ENCODE data around the gene DMKN.

DMKN gene

GRCh38 chr19:35528218-35529038, 15.0 kb upstream of the DMKN start, which contains the start of gene SBSN:
Gene SBSN (minus strand): TSS chr19:35528311. CDS start chr19:35528281, 30 bp downstream.
- in situ Hi-C loops (cut with MboI; ENCODE audit: low sequenced_read_pairs): no loop called here

GRCh38 chr19:35525873-35526272, 12.4 kb upstream of the DMKN start:
- in situ Hi-C loops (cut with MboI; ENCODE audit: low sequenced_read_pairs): no loop called here

- in situ Hi-C loops (cut with MboI; ENCODE audit: low sequenced_read_pairs): no loop called here
Observed at GRCh38 chr19:35524181-35524837, 10.9 kb upstream of the DMKN start.

DNA sequence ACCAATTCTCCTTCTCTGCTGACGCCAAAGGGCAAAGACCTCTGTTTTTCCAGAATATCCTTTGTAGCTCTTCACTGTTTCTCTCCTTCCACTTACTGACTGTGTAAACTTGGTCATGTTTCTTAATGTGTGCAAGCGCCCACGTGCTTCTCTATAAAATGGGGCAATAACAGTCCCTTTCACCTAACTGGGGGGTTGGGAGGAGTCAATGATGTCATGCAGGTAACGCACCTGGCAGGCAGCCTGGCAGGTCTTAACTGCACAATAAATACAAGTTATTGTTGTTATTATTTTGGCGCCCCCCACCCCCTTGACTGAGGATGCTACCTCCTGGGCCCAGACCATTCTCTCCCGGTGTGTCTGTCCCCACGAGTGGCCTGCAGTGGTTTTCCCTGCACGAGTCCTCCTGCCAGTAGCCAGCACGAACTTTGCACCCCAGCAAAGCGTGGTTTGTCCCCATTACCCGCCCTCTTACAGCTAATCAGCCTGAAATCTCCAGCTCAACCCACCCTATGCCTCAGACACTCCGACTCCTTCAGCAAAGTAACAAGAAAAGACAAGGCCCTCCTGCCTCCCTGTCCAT, 9.4 kb upstream of the DMKN start:
- in situ Hi-C loops (cut with MboI; ENCODE audit: low sequenced_read_pairs): no loop called here

- in situ Hi-C loops (cut with MboI; ENCODE audit: low sequenced_read_pairs): no loop called here
Observed at GRCh38 chr19:35521124-35521743, 7.8 kb upstream of the DMKN start.

- in situ Hi-C loops (cut with MboI; ENCODE audit: low sequenced_read_pairs): no loop called here
Observed at GRCh38 chr19:35519291-35519690, 5.8 kb upstream of the DMKN start.

DNA sequence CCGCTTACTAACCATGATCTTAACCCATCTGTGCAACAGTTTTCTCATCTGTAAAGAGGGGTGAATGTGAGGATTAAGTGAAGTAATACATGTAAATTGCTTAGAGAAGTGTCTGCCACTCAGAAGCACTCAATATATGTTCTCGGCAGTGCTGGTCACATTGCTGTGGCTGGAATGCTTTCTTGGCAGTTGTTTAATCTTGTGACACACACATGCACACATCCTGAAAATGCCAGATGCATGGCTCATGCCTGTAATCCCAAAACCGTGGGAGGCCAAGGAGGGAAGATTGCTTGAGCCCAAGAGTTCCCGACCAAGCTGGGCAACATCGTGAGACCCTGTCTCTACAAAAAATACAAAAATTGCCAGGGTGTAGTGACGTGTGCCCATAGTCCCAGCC, 4.9 kb upstream of the DMKN start:
- in situ Hi-C loops (cut with MboI; ENCODE audit: low sequenced_read_pairs): no loop called here

DNA sequence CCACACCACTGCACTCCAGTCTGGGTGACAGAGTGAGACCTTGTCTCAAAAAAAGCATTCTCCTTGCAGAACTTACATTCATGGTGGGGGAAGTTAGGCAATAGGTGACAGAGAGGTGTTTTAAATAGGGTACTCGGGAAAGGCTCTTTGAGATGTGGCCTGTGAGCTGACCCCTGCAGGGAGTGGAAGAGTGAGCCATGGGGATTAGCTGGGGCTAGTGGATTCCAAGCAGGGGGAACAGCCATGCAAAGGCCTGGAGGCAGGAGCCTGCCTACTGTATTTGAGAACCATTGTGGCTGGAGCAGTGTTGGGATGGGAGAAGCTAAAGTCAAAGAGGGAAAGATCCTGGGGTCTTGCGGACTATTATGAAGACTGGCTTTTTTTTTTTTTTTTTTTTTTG, 3.9 kb upstream of the DMKN start:
- in situ Hi-C loops (cut with MboI; ENCODE audit: low sequenced_read_pairs): no loop called here

DNA sequence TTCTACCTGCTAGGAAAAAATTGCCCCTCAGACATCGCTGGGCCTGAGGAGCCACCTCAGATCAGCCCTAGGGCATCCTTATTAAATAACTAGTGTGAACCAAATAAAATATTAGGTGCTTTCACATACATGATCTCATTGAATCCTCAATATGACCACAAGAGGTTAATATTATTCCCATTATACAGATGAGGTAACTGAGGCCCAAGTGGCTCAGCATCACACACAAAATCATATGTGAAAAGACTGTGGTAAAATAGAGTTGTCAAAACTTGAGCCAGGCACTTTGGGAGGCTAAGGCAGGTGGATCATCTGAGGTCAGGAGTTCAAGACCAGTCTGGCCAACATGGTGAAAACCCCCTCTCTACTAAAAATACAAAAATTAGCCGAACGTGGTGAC, 2.9 kb upstream of the DMKN start:
- in situ Hi-C loops (cut with MboI; ENCODE audit: low sequenced_read_pairs): no loop called here

GRCh38 chr19:35514282-35514809, 897 bp upstream of the DMKN start:
- in situ Hi-C loops (cut with MboI; ENCODE audit: low sequenced_read_pairs): no loop called here

DNA sequence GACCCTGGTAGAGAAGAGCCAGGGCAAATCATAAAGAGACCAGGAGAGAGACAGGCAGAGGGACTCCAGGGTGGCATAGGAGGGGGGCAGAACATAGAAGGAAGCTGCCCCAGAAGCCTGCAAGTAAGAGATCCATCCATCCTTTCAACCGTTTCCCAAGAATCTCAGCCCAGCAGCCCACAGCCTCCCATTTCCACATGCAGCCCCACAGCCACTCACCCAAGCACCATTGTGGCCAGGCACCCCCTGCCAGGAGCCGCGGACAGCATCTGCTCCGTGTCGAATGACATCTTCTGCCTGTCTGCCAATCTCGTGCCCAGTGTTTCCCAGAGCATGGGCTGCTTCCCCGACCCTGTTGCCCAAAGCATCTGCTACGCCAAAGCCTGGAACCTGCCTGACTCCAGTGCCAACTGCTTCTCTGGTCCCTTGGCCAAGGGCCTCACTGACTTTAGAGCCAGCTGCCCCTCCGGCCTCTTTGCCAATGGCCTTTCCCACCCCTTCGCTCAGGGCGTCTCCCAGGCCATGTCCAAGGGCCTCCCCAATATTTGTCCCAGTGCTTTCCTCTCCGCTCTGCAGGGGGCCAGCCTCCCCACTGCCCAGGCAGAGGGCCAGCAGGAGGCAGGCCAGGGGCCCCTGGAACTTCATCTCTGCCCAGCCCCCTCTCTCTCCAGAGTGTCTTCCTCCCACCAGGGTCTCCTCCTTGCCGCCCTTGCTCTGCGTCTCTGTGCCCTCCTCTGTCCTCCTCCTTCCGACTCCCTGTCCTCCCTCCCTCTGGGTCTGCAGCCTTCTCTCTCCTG, 420 bp downstream of the DMKN start:
- in situ Hi-C loops (cut with MboI; ENCODE audit: low sequenced_read_pairs): no loop called here

DNA sequence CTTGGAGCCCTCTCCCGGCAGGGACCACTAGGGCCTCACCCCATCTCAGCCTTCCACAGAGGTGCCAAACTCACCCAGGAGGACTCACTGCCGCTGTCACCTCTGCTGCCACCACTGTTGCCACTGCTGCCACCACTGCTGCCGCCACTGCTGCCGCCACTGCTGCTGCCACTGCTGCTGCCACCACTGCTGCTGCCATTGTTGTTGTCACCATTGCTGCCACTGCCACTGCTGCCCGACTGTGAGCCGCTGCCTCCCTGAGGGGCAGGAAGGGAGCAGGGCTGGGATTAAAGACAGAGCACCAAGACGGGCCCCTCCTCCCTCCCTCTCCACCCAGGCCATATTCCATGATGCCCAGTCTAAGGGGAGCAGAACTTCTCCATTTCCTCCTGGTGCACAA, 2.1 kb downstream of the DMKN start:
- in situ Hi-C loops (cut with MboI; ENCODE audit: low sequenced_read_pairs): no loop called here

DNA sequence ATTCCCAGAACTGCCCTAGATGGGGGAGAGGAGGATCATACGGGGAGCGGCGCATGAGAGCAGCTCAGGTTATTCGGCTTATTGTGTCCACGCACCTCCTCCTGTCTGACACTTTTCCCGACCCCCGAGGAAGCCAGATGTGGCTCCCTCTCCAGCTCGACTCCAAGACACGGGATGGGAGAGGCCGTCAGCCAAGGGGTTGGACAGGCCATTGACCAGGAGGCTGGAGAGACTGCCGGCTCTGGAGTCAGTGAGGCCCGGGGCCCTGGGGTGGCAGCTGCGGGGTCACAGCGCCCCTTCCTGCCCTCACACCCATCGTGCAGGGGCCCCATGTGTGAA, 2.9 kb downstream of the DMKN start:
- in situ Hi-C loops (cut with MboI; ENCODE audit: low sequenced_read_pairs): no loop called here

- in situ Hi-C loops (cut with MboI; ENCODE audit: low sequenced_read_pairs): no loop called here
Observed at GRCh38 chr19:35509861-35510625, 3.4 kb downstream of the DMKN start.

GRCh38 chr19:35509018-35509652, 4.3 kb downstream of the DMKN start:
- in situ Hi-C loops (cut with MboI; ENCODE audit: low sequenced_read_pairs): no loop called here

DNA sequence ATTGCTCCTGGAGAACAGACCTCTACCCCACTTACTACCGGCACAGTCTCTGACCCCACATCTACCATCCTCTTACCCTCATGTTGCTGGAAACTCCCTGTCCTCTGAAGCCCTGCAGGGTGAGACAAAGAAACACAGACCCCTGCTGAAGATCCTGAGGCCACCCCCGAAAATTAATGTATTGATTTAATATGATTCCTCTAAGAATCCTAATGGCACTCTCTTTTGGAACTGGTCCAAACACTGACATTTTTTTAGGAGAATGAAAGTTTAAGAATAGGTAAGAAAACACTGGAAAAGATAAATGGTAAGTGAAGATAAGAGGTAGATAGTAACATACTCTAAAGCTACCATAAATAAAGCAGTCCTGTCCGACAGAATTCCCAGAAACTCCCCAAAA, 5.3 kb downstream of the DMKN start:
- in situ Hi-C loops (cut with MboI; ENCODE audit: low sequenced_read_pairs): no loop called here

GRCh38 chr19:35507561-35507960, 5.9 kb downstream of the DMKN start:
- in situ Hi-C loops (cut with MboI; ENCODE audit: low sequenced_read_pairs): no loop called here

- in situ Hi-C loops (cut with MboI; ENCODE audit: low sequenced_read_pairs): no loop called here
Observed at GRCh38 chr19:35506011-35506410, 7.4 kb downstream of the DMKN start.

DNA sequence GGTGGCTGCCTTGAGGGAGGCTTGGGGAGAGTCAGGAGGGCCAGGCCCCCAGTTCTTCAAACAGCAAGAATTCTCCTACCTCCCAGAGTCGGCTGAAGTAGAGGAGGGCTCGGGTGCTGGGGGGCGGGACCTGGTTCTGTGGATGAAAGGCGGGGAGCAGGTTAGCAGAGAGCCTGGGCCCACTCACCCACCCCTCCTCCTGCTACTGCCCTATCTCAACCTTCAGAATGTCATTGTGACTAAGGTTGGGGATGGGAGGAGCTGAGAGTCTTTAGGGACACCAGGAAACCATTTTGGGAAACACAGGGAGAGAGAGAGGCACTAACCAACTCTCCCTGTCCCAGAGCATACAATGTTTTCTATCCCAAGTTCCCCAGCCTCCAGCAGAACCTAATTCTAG, 10.7 kb downstream of the DMKN start:
- in situ Hi-C loops (cut with MboI; ENCODE audit: low sequenced_read_pairs): no loop called here

Data from HL-60/S4 (cell line).